ENCODE data around the gene THSD4. TPM values are rescaled to one million over a fixed set of nuclear protein-coding genes. Genes with fewer than 3 reads are reported as not detected.

Gene THSD4
- total RNA-seq, 1 donor from 2014 or later, result 73.5 TPM

DNA sequence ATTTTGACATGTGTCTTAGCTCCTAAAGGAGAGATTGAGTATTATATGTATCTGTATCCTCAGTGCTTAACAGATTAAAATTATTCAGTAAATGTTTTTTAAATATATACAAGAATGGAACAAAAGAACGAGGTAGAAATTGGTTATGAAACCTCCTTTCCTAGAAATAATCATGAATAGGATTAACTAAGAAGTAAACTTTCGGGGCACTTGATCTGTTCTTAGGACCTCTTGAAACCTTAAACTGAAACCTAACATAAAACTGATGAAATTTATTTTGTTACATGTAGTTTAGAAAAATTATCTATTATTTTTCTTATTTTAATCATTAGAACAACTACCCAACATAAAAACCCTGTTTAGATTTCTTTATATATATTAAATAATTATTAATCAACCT is 311.5 kb downstream of the THSD4 start:
- TF ChIP-seq, protein P1, sequence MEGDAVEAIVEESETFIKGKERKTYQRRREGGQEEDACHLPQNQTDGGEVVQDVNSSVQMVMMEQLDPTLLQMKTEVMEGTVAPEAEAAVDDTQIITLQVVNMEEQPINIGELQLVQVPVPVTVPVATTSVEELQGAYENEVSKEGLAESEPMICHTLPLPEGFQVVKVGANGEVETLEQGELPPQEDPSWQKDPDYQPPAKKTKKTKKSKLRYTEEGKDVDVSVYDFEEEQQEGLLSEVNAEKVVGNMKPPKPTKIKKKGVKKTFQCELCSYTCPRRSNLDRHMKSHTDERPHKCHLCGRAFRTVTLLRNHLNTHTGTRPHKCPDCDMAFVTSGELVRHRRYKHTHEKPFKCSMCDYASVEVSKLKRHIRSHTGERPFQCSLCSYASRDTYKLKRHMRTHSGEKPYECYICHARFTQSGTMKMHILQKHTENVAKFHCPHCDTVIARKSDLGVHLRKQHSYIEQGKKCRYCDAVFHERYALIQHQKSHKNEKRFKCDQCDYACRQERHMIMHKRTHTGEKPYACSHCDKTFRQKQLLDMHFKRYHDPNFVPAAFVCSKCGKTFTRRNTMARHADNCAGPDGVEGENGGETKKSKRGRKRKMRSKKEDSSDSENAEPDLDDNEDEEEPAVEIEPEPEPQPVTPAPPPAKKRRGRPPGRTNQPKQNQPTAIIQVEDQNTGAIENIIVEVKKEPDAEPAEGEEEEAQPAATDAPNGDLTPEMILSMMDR (conservative IDR thresholded peaks at IDR 0.05; ENCODE audit: low read depth, low read length), result no peak
- no peak overlapping the region for H3K4me3 ChIP-seq (ENCODE audit: low read depth, low read length)
- no peak for DNase-seq (ENCODE audit: low read depth)

DNA sequence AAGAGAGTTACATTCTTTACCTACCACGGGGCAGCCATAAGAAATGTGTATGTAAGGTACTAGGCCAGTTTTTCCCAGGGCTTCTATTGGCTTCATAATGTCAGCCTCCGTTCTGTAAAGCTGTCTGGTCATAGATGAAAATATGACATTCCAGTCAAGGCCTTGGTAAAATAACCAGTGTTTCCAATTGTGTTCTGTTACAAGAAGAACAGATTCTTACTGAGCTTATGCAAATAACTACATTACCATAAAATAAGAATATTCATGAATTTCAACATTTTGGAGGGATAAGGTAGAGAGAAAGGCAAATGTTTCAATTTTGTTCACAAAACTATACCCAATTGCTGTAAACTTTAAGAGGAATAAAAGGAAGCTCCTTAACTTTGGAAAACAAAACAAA is 315.5 kb downstream of the THSD4 start:
- no peak overlapping the region for H3K4me3 ChIP-seq (ENCODE audit: low read depth, low read length)
- TF ChIP-seq, protein P1 (conservative IDR thresholded peaks at IDR 0.05; ENCODE audit: low read depth, low read length), result no peak
- no peak for DNase-seq (ENCODE audit: low read depth)

DNA sequence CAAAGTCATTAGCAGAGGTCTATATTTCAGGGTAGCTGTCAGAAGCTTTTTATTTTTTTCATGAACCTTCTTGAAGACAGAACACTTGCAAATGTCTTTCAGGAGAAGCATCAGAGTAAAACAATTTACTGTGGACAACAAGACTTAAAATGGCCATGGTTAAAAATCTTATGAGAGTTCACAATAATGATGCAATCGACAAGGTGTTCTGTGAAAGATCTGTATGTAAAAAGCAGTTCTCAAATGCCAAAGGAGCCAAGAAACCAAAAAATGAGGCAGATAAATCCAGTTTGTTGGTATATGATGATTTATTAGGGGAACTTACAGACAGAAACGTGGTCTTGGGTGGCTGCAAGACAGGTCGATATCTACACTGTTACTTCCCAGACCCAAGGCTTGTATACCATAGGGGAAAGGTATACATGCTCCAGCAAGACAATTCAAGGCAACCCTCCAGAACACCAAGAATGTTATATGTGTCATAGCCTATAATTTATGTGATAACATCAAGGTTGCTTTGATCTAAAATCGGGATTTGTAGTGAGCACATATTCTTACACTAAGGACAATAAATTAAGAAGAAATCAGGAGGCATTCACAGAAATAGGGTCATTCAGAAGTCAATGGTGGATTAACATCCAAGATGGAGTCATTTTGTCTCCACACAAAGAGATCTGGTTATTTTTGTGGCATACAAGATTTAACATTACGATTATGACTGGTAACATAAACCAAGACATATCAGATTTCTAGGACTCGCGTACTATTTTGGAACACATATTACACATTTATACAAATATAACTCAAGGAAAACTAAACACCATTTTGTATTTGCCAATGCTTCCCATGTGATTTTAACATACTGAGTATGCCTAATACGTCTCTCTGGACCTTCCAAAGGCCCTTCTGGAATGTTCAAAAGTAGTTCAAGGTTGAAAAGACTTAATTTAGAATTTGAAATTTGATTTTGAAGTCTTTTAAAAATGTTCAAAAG is 316.4 kb downstream of the THSD4 start:
- H3K4me3 ChIP-seq (ENCODE audit: low read depth, low read length), result no peak overlapping the region
- TF ChIP-seq, protein P1 (conservative IDR thresholded peaks at IDR 0.05; ENCODE audit: low read depth, low read length), result no peak
- DNase-seq (ENCODE audit: low read depth), result no peak

DNA sequence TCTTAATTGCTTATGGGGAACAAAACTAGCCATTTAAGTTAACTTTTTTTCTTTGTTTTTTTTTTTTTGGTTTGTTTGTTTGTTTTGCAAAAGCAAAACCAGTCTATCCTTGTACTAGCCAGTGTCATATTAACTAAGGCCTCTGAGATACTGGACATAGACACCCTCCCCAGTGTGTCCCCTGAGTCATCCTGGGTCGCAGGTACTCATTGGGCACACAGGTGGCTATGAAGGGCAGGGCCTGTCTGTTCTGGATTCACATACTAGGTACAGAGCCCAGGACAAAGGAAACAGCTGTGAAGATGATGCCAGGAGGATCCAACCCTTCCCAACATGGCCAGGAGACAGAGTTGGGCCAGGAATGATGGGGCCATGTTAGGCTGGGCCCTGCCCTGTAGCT is 318.1 kb downstream of the THSD4 start:
- no peak for DNase-seq (ENCODE audit: low read depth)
- TF ChIP-seq, protein P1 (conservative IDR thresholded peaks at IDR 0.05; ENCODE audit: low read depth, low read length), result no peak
- no peak overlapping the region for H3K4me3 ChIP-seq (ENCODE audit: low read depth, low read length)

DNA sequence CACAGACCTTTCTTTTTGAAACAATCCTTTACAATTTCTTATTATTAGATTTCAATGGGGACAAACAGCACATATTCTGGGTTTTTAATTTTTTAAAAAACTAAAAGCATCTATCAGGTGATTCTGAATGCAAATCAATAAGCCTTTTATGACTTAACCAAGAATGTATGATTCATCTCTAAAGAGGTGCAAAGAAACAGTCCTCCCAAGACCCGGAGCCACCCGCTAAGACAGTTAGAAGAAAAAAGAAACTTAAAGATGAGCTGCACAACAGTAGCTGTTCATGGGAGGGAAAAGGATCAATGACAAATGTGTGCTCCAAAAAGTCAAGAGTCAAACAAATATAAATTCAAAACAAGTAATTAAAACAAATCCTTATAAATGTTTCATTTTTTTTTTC is 319.5 kb downstream of the THSD4 start:
- no peak for DNase-seq (ENCODE audit: low read depth)
- H3K4me3 ChIP-seq (ENCODE audit: low read depth, low read length), result no peak overlapping the region
- TF ChIP-seq, protein P1 (conservative IDR thresholded peaks at IDR 0.05; ENCODE audit: low read depth, low read length), result no peak

DNA sequence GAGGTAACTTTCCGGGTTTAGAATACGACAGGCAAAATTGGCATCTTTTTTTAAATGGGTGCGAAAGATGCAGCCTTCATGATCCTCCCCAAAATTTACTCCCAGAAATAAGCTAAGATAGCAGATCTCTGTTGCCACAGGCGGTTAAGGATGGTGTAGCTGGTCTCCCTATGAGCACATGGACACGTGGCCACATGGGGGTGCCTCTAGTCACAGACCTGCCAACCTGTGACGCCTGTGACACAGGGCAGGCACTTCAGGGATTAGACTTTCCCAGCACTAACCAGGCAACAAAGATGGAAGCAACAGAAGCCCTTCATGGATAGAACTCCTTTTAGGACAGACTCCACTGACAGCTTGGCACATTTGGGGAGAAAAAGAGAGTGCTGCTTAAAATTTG is 320.3 kb downstream of the THSD4 start:
- no peak for DNase-seq (ENCODE audit: low read depth)
- H3K4me3 ChIP-seq (ENCODE audit: low read depth, low read length), result no peak overlapping the region
- TF ChIP-seq, protein P1 (conservative IDR thresholded peaks at IDR 0.05; ENCODE audit: low read depth, low read length), result no peak

DNA sequence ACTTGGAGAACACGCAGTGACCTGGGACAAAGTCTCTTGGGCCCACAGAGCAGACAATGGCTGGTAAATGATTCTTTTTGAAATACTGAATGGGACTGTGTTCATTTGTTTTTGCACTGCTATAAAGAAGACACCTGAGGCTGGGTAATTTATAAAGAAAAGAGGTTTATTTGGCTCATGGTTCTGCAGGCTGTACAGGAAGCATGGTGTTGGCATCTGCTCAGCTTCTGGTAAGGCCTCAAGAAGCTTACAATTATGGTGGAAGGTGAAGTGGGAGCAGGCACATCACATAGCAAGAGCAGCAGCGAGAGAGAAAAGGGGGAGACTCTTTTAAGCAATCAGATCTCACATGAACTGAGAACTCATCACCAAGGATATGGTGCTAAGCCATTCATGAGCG is 321.6 kb downstream of the THSD4 start:
- TF ChIP-seq, protein P1 (conservative IDR thresholded peaks at IDR 0.05; ENCODE audit: low read depth, low read length), result no peak
- DNase-seq (ENCODE audit: low read depth), result no peak
- no peak overlapping the region for H3K4me3 ChIP-seq (ENCODE audit: low read depth, low read length)

Data from epithelial cell of proximal tubule (primary cell).